Fibroblast of skin of scalp (primary cell): ENCODE results near the gene RPL3.

Source experiments
- DNase-seq: peaks from one replicate; pipeline ENCODE4 v3.0.0-alpha.2; 2013

RPL3 gene

GRCh38 chr22:39298241-39298987, 21.0 kb downstream of the RPL3 start:
- DNase-seq, result peak; percentile 61

- DNase-seq, result peak; percentile 84
Measured at GRCh38 chr22:39297490-39298240, 21.8 kb downstream of the RPL3 start.

- DNase-seq, result peak; percentile 84
Measured at GRCh38 chr22:39296981-39297489, 22.4 kb downstream of the RPL3 start.

- DNase-seq, result no peak
Measured at GRCh38 chr22:39296535-39296934, 22.9 kb downstream of the RPL3 start.

GRCh38 chr22:39294571-39295468, 24.6 kb downstream of the RPL3 start:
- no peak for DNase-seq

- no peak for DNase-seq
Measured at GRCh38 chr22:39293766-39294368, 25.6 kb downstream of the RPL3 start.

GRCh38 chr22:39292561-39293074, 26.8 kb downstream of the RPL3 start:
- peak; percentile 98 for DNase-seq

GRCh38 chr22:39292031-39292462, 27.4 kb downstream of the RPL3 start:
- DNase-seq, result peak; percentile 68

GRCh38 chr22:39291523-39291922, 27.9 kb downstream of the RPL3 start:
- no peak for DNase-seq

GRCh38 chr22:39290724-39291161, 28.7 kb downstream of the RPL3 start:
- no peak for DNase-seq

GRCh38 chr22:39289975-39290720, 29.3 kb downstream of the RPL3 start:
- DNase-seq, result no peak

- no peak for DNase-seq
Measured at GRCh38 chr22:39289533-39289932, 29.9 kb downstream of the RPL3 start.

- no peak for DNase-seq
Measured at GRCh38 chr22:39288135-39288898, 31.1 kb downstream of the RPL3 start.

- peak; percentile 71 for DNase-seq
Measured at GRCh38 chr22:39287076-39287725, 32.2 kb downstream of the RPL3 start.

GRCh38 chr22:39284983-39285382, 34.4 kb downstream of the RPL3 start:
- DNase-seq, result no peak

GRCh38 chr22:39284142-39284980, 35.1 kb downstream of the RPL3 start:
- no peak for DNase-seq

- no peak for DNase-seq
Measured at GRCh38 chr22:39283322-39284141, 35.9 kb downstream of the RPL3 start.
